Measurements from ENCODE around the gene TBC1D4.

Gene TBC1D4

DNA sequence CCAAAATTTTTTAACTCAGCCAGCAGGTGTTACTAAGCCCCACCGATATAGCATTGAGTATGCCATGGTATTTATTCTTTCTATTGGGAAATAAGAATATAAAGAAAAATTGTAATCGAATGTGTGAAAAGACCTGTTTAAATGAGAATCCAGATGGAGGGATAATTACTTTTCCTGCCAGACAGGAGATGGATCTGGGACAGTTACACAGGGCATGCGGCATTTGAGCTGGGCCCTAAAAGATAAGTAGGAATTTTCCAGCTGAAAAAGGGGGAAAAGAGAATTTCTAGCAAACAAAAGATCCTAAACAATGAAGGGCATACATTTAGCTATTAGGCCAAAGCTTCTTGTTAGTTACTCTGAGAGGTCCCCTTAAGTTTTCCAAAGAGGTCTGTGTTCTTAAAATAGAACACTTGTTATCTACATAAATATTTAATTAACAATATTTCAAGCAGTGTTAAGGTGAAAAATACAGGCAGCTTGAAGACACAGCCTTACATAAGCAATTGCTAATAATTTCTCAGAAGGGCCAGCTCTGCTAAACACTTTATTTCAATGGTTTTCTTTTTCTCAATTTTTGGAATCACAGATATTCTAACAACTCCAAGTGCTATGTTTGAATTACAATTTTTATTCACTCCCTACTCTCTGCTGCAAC lies 63.7 kb downstream of the TBC1D4 start:
- DNase-seq (ENCODE audit: low read depth, low spot score), result no peak

GRCh38 chr13:75417656-75418055 lies 64.3 kb downstream of the TBC1D4 start:
- no peak for DNase-seq (ENCODE audit: low read depth, low spot score)

GRCh38 chr13:75417012-75417384 lies 65.0 kb downstream of the TBC1D4 start:
- DNase-seq (ENCODE audit: low read depth, low spot score), result no peak

GRCh38 chr13:75416327-75417011 lies 65.5 kb downstream of the TBC1D4 start:
- DNase-seq (ENCODE audit: low read depth, low spot score), result no peak

GRCh38 chr13:75415694-75416093 lies 66.3 kb downstream of the TBC1D4 start:
- DNase-seq (ENCODE audit: low read depth, low spot score), result peak; percentile 57

- peak; percentile 16 for DNase-seq (ENCODE audit: low read depth, low spot score)
These were observed 66.8 kb downstream of the TBC1D4 start for GRCh38 chr13:75415171-75415570.

GRCh38 chr13:75414036-75414827 lies 67.7 kb downstream of the TBC1D4 start:
- DNase-seq (ENCODE audit: low read depth, low spot score), result no peak

- DNase-seq (ENCODE audit: low read depth, low spot score), result no peak
These were observed 69.9 kb downstream of the TBC1D4 start for GRCh38 chr13:75411924-75412537.

DNA sequence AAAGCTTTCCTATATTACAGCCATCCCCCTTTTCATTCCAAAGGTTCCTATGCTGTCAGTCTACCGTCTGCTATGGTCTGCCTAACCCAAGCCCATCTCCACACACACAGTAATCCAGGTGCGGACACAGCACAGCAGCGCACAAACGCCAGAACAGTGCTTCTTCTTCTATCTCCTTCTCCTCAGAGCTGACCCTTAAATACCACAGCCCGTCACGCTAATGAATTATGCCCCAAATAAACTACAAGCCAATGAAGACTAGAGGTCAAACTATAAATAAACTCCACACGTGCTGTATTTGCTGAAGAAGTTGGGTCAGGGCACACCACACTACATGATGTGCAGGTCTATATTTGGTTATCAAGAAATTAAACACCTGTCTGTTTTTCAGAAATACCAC lies 71.8 kb downstream of the TBC1D4 start:
- DNase-seq (ENCODE audit: low read depth, low spot score), result no peak

GRCh38 chr13:75407998-75408397 lies 74.0 kb downstream of the TBC1D4 start:
- DNase-seq (ENCODE audit: low read depth, low spot score), result no peak

GRCh38 chr13:75407473-75407872 lies 74.5 kb downstream of the TBC1D4 start:
- DNase-seq (ENCODE audit: low read depth, low spot score), result no peak

DNA sequence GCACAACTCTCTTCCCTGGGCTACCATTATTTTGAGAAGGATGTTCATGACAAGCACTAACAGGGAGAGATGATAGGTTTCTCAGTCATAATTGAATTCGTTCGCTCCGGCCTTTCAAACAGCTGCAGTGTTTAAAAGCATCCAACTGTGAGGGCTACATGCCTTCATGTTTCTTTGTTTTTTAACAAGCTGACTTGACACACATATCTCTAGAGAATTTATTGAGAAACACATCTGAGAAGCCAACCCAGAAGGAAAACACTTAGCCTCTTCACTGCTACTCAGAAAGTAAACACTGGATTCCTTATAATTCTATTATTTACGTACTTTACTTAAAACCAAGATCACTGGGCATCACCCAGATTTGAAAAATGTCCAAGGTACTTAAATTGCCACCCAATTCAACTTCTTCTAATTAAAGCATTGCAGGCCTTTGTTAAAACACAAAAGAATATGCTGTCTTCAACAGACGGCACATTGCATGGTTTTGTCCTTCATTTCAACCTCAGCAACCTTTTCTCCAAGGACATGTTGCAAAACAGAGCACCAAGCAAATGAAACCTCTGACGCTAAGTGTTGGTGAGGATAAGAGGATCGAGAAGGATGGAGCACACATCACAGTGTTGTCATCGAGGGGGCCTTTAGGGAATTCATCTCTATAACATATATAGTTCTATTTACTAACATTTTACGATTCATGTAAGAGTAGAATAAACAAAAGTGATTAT lies 75.8 kb downstream of the TBC1D4 start:
- DNase-seq (ENCODE audit: low read depth, low spot score), result peak; percentile 23

DNA sequence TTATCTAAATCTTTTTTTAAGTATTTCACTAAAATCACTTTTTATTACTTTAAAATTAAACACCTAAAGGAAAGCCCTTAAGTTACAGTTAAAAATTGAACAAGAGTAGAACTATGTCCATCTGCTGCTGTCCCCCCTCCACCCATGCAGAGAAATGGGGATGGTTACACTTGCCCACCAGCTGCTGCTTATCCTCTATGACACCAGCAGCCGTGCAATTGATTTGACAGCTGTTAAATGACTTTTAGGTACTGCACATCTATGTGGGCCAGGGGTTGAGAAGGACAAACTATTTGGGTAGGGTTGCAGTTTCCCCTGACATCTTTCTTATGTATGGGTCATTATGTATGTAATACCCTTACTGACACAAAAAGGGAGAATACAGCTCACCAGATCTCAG lies 77.2 kb downstream of the TBC1D4 start:
- DNase-seq (ENCODE audit: low read depth, low spot score), result no peak

DNA sequence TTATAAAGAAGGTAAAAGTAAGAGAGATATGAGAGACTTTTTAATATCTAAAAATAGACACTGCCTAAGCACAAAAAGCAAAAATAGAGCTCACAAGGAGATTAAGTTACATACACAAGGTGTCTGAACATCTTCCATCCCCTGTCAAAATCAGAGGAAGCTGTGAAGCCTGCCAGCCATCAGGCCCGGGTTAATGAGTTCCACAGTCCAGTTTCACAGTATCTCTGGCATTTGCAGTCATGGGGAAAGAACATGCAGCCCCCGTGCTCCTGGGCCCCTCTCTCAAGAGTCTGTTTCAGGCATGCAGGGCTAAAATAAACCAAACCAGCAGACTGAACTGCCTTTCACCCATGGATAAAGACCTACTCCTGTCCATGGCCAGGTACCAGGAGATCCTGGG lies 79.2 kb downstream of the TBC1D4 start:
- peak; percentile 16 for DNase-seq (ENCODE audit: low read depth, low spot score)

GRCh38 chr13:75400775-75401174 lies 81.2 kb downstream of the TBC1D4 start:
- no peak for DNase-seq (ENCODE audit: low read depth, low spot score)

DNA sequence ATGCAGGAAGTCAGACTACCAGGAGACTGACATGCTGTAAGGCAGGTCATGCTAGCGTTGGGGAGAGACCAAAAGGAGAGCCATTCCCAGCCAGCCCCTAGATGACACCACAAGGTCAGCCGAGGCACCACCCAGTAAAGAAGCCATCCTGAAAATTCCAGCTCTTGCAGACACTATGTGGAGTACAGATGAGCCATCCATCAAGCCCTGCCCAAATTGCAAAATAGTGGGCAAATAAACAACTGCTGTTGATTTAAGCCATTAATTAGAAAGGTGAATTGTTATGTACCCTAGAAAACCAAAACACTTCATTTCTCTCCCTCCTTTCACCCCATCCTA lies 82.1 kb downstream of the TBC1D4 start:
- DNase-seq (ENCODE audit: low read depth, low spot score), result no peak

- peak; percentile 83 for DNase-seq (ENCODE audit: low read depth, low spot score)
These were observed 82.6 kb downstream of the TBC1D4 start for GRCh38 chr13:75399168-75399878.

DNA sequence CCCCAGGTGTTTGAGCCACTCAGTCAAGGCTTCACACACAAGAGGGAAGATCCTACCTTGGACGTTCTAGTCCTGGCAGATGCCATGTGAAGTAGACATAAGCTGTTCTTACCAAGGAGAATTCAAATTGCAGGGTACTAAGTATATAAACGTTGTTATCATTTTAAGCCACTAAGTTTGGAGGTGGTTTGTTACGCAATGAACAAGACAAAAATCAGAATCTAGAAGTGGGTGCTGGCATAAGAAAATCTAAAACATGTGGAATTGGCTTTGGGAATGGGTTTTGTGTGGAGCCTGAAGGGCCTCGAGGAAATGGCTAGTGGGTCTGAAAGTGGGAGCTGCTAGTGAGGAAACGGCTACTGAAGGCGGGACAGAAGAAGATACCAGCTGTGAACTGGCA lies 83.9 kb downstream of the TBC1D4 start:
- no peak for DNase-seq (ENCODE audit: low read depth, low spot score)

- DNase-seq (ENCODE audit: low read depth, low spot score), result no peak
These were observed 86.1 kb downstream of the TBC1D4 start for GRCh38 chr13:75395901-75396300.

GRCh38 chr13:75395066-75395465 lies 86.9 kb downstream of the TBC1D4 start:
- DNase-seq (ENCODE audit: low read depth, low spot score), result no peak

Measured in astrocyte of the hippocampus (primary cell).